Uterus (tissue), 2 donors: ENCODE data around the gene PEMT.

Source experiments
- POLR2A ChIP-seq, 2 donors: fragments of 450-650 bp; IDR thresholded peaks; one replicate each; pipeline ENCODE4 v1.6.1; 2016; ENCODE audit warnings: antibody characterized with exemption in 2 of 2, mild to moderate bottlenecking in 1 of 2, moderate library complexity in 1 of 2
- TF ChIP-seq, protein P1 (sequence below), 4 experiments: fragments of 200-600 bp in 2 of 4; fragments of 450-650 bp in 2 of 4; sonication (generic) in 2 of 4; IDR thresholded peaks; one replicate each; pipeline ENCODE4 v1.5.1; 2016 to 2019; ENCODE audit warnings: antibody characterized with exemption in 4 of 4, mild to moderate bottlenecking in 2 of 4, moderate library complexity in 1 of 4

GRCh38 chr17:17603178-17603894 lies 11.8 kb upstream of the PEMT start:
- TF ChIP-seq POLR2A (IDR thresholded peaks at IDR 0.05): no peak
- TF ChIP-seq, protein P1, sequence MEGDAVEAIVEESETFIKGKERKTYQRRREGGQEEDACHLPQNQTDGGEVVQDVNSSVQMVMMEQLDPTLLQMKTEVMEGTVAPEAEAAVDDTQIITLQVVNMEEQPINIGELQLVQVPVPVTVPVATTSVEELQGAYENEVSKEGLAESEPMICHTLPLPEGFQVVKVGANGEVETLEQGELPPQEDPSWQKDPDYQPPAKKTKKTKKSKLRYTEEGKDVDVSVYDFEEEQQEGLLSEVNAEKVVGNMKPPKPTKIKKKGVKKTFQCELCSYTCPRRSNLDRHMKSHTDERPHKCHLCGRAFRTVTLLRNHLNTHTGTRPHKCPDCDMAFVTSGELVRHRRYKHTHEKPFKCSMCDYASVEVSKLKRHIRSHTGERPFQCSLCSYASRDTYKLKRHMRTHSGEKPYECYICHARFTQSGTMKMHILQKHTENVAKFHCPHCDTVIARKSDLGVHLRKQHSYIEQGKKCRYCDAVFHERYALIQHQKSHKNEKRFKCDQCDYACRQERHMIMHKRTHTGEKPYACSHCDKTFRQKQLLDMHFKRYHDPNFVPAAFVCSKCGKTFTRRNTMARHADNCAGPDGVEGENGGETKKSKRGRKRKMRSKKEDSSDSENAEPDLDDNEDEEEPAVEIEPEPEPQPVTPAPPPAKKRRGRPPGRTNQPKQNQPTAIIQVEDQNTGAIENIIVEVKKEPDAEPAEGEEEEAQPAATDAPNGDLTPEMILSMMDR (IDR thresholded peaks at IDR 0.05): no peak
